HG03520 (cell line): Measurements from ENCODE around the gene RELCH.

Source experiments
- ATAC-seq: cut with Tn5 transposase; IDR thresholded peaks from one replicate; pipeline ENCODE4 v1.9.1; 2021; ENCODE audit warnings: mild to moderate bottlenecking, moderate library complexity; ENCODE audit not compliant: unreplicated experiment

Gene RELCH

GRCh38 chr18:62248313-62248712 lies 61.3 kb downstream of the RELCH start:
- ATAC-seq = no peak

DNA sequence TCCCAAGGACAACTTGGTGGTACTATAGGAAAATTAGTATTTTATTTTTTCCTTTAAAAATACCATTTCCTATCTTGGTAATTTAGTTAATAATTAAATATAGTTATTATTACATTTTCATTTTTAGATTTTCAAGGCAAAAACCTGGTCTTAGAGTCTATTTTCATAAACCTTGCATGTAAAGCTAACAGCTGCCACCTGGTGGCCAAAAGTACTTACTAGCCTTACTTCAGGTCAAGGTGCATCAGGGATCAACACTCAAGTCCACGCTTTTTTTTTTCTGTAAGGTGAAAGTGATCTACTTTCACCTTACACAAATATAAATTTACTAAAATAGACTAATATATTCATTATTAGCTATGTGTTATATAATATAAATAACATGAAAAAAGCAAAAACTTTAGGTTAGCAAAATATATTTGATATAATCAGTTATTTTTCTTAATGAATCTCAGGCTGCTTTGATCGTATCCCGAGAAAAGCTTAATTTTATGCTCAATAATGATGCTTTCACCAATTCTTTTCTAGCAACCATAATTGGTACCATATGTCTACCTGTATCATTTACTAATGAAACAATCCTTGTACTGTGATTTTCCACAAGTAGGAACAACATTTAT lies 62.5 kb downstream of the RELCH start:
- peak; percentile 64 for ATAC-seq

DNA sequence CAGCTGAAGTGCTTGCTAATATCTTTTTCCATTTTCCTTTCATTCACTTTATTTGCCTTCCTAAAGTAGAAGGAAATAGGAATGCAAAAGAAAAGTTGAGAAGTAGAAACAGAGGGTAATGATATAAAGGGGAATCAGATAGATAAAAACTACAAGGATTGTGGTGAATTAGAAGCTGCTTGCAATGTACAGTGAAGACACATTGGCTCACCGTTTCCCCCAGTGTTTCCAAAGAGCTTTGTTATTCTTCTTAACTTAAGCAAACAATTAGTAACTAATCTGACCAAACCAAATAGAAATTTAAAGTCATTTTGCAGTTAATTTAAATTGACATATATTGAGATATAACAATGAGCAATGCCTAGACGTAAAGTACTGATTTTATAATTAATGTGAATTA lies 63.4 kb downstream of the RELCH start:
- ATAC-seq = no peak

DNA sequence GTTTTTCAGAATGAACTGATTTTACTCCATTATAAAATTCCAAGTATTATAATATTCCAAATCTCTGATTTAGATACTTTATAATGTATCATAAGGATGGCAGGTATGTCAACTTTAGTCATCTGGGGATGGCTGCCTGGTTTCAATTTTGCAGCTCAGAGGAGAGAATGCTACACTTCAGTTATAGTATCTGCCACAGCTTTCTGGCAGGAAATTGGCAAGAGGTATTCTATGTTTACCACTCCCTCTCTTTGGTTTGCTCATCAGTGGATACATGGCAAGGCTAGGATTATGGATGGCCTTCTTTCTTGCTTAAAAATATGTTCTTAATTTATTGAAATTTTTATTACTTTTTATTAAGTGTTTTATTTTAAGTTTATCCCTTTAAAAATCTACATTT lies 71.0 kb downstream of the RELCH start:
- ATAC-seq = no peak

GRCh38 chr18:62258616-62259015 lies 71.6 kb downstream of the RELCH start:
- no peak for ATAC-seq

DNA sequence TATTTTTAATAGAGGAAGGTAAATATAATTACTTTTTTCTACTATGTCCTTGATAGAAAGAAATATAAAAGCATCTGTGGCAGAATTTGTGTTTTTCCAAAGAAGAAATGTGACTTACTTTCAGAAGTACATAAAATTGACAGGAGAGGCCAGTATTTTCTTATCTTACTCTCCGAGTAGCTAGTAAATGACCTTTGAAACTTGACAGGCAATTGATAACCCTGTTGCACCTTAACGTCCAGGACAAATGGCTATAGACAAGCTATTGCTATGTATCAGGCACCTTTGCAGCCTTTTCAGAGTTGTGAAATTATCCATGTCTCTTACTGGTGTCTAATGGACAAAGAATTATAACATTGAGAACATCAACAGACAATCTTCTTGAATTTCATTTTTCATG lies 75.0 kb downstream of the RELCH start:
- ATAC-seq = no peak

GRCh38 chr18:62264984-62265383 lies 77.9 kb downstream of the RELCH start:
- no peak for ATAC-seq

DNA sequence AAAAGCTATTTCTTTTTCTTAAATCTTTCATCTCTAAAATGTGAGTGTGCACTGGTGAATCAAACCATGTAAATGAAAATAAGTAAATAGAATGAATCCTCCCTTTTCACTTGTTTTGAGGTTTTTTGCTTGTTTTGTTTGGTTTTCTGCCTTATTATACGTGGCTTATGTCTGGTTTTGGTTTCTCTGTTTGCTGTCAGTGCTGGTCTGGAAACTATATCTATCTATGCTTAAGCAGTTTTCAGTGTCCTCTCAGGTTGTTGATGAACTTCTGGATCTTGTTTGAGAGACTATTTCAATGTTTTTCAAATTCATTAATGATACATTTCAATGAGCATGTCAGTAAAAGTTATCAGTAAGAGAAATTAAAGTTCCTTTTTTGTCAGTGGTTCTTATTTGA lies 90.0 kb downstream of the RELCH start:
- no peak for ATAC-seq

- ATAC-seq = no peak
These were observed 92.5 kb downstream of the RELCH start for GRCh38 chr18:62279561-62279960.

DNA sequence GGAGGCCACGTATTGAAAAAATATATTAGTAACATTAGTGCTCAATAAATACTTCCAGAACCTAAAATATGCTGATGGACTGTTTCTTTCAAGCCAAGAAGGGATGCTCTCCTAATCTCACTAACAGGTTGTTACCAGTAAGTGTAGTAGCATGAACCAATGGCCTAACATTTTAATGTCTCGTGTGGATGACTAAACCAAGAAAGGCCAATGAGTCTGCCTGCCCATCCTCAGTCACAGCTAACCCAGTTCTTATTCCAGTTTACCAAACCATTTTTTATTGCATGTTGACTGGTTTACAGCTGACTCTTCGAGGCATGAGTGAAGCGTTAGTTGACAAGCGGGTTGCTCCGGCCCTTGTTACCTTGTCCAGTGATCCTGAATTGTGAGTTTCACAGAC lies 93.0 kb downstream of the RELCH start:
- ATAC-seq = no peak

DNA sequence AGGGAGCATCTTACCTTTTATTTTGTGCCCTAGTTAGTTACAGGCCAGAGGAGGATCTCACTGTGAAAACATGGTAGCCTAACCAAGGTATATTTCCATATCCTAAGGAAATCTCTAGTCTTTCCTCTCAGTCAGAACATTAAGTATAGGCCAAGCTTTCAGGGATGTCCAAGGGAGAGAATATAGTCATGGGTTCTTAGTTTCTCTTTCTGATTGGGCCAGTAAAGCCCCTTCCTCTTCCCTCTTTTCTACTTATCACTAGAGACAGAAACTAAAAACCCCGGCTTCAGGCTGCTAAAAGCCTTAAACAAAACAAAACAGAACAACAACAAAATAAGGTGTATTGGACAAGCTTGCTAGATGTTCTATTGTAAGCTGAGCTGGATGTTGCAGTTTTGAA lies 93.7 kb downstream of the RELCH start:
- ATAC-seq = no peak

- no peak for ATAC-seq
These were observed 94.6 kb downstream of the RELCH start for GRCh38 chr18:62281684-62282083.

GRCh38 chr18:62282188-62282629 lies 95.2 kb downstream of the RELCH start:
- no peak for ATAC-seq

DNA sequence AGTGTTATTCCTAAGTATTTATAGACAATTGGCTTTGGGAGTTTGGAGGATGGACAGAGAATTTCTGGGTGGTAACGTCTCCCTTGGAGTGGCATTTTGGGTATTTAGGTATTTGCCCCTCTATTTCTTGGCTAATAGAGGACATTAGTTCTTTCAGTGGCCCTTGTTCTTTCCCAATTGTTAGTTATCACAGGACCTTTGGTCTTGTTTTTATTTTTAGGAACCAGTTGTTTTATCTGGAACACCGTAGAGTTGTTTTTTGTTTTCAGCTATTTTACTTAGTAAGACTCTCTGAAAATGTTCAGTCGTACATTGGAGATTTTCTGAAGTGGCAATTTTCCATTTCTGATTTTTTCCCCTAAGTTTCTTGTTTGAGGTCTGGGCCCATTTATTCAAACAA lies 97.6 kb downstream of the RELCH start:
- ATAC-seq = no peak

DNA sequence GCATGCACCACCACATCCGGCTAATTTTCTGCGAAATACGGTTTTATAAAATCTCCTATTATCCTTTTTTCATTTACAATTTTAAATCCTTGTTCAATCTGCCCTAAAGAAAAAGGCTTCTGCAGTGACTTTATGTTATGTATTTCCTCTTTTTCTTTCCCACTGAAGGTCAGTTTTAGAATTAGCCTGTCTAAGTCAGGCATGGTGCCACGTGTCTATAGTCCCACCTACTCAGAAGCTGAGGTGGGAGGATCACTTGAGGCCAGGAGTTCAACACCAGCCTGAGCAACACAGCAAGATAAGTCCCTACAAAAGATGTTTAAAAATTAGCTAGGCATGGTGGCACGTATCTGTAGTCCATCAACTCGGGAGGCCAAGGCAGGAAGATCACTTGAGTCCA lies 98.2 kb downstream of the RELCH start:
- no peak for ATAC-seq

DNA sequence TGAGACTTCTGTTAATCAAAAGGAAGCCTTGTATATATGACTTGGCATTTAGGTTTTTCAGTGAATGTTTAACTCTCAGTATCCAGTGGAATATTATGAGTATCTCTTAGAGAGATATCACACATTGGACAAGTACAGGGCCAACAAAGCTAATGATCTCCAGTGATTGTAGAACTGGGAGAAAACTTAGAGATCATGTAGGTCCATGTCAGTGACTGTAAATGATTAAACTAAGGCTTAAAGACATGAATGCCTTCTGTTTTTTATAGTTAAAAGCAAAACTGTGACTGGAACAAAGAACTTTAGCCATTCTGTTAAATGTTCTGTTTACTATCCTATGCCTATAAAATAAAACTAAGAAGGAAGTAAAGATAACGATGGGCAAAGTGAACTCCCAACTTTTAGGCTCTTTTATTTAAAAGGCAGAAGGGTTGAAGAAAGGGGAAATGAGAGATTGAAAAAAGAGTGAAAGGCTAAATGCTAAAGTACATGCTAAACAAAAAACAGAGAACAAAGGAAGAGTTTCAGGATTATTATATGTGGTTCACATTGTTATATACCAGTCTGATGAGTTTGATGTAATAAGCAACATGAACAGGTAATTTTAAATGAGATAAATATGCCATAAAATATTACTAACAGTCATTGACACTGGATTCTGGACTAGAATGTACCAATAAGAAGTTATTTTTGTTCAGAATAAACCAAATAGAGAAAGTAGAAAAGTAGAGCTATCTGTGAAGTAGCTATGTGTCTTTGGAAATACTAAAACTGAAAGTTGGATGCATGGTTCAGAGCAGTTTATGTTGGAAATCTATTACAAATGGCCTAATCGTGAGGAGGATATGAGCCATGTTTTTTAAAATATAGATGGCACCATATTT lies 101.0 kb downstream of the RELCH start:
- ATAC-seq = peak; percentile 27

- ATAC-seq = peak; percentile 66
These were observed 101.6 kb downstream of the RELCH start for GRCh38 chr18:62288665-62289008.

DNA sequence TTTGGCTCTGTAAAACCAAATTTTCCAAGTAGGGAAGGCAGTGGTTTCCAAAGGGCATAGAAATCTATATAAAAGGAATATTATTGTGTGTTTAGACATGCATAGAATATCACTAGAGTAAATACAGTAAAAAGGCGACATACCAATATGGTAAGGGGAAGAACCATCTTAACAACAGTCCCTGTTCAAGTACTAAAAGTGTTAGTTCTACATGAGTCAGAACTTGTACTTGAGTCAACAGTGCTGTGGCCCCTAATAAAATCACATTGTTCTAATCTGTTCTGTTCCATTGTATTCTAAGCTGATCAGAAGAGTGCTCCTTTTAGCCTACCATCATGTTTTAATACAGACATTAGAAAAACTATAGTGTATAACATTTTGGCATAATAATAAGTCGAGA lies 102.0 kb downstream of the RELCH start:
- peak; percentile 55 for ATAC-seq

DNA sequence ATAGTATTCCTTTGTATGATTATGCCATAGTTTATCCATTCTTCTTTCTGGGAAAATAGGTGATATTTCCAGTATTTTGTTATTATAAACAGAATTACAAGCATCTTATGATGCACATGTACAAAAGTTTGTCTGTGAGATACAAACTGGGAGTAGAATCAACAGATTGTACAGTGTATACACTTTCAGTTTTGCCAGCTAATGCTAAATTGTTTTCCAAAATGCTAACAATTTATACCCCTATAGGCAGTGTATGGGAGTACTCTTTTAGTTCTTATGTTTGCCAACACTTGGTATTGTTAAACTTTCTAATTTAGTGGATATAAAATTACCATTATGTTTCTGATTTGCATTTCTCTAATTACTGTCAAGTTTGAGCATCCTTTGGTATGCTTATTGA lies 107.0 kb downstream of the RELCH start:
- no peak for ATAC-seq

- ATAC-seq = no peak
These were observed 113.4 kb downstream of the RELCH start for GRCh38 chr18:62300359-62300963.

GRCh38 chr18:62301322-62301721 lies 114.3 kb downstream of the RELCH start:
- ATAC-seq = no peak

DNA sequence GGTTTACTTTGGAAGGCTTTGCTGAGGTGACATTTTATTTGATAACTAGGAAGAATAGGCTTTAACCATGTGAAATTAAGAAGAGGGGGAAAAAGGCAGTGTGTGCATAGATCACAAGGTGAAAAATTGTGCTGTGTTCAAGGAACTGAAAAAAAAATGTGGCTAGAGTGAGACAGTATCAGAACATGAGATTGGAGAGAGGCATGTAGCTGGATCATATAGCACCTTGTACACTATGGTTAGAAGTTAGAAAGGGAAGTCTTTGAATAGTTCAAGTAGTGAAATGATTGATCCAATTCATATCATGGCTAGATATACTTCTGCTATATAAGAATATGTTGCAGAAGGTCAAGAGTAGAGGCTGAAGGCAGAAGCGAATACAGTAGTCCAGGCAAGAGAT lies 125.8 kb downstream of the RELCH start:
- ATAC-seq = no peak
